Measurements from ENCODE around the gene PLD3.

GRCh38 chr19:40336601-40336900 lies 11.9 kb upstream of the PLD3 start:
- TF ChIP-seq CTCF (optimal IDR thresholded peaks at IDR 0.05 in 1 of 3, IDR thresholded peaks at IDR 0.05 in 1 of 3, conservative IDR thresholded peaks at IDR 0.05 in 1 of 3; ENCODE audit: extremely low read depth in 1 of 3, insufficient read depth in 2 of 3, low read length in 3 of 3) (no peak), EZH2 (IDR thresholded peaks at IDR 0.05; ENCODE audit: low read length) (no peak)
